BJ (cell line): Measurements from ENCODE around the gene DNM1L. TPM values are rescaled to one million over a fixed set of nuclear protein-coding genes. Genes with fewer than 3 reads are reported as not detected.
"Not testable (repeated sequence)": the region's sequence is repeated elsewhere in the genome, so short reads cannot be mapped to it uniquely, and the experiment has no call there.

Source experiments
- CTCF ChIA-PET: fragments of 350-600 bp; formaldehyde crosslinking; extraction: SDS; loops from one replicate; lab custom pipeline; 2021; ENCODE audit warnings: antibody characterized with exemption, inconsistent platforms; lab: Yijun Ruan, JAX
- POLR2A ChIA-PET: fragments of 300-600 bp; sonication (Branson Sonifier 250); formaldehyde crosslinking; extraction: SDS; loops from one replicate; lab custom pipeline; 2021; ENCODE audit warnings: antibody characterized with exemption; lab: Charles Lee
- DNase-seq: peaks from one replicate; pipeline ENCODE4 v3.0.0-alpha.2; 2011; ENCODE audit warnings: low read depth
- H3K27me3 ChIP-seq: 2 replicates; pipeline ENCODE4 v1.6.0; 2011; ENCODE audit warnings: low read length; ENCODE audit not compliant: control insufficient read depth, insufficient read depth
- H3K36me3 ChIP-seq: 2 replicates; pipeline ENCODE4 v1.5.1; 2011; ENCODE audit warnings: low read length; ENCODE audit not compliant: control insufficient read depth, insufficient read depth
- H3K4me3 ChIP-seq: 2 replicates; pipeline ENCODE4 v1.5.1; 2011; ENCODE audit warnings: low read depth, mild to moderate bottlenecking, control low read depth, low read length
- polyA plus RNA-seq: library from polyadenylated mRNA; depleted of rRNA; stranded (reverse); fragments of >200 nt; gene quantifications from 2 replicates; pipeline ENCODE4 v1.2.3, GENCODE V29; 2011
- TF ChIP-seq, protein P1 (sequence below): IDR thresholded peaks from 2 replicates; pipeline ENCODE4 v1.5.1; 2011; ENCODE audit warnings: low read depth, mild to moderate bottlenecking, control low read depth, inconsistent platforms, low read length, moderate library complexity; ENCODE audit not compliant: insufficient read depth

The DNM1L gene
- polyA plus RNA-seq, 1 experiment, result 27.4 TPM

DNA sequence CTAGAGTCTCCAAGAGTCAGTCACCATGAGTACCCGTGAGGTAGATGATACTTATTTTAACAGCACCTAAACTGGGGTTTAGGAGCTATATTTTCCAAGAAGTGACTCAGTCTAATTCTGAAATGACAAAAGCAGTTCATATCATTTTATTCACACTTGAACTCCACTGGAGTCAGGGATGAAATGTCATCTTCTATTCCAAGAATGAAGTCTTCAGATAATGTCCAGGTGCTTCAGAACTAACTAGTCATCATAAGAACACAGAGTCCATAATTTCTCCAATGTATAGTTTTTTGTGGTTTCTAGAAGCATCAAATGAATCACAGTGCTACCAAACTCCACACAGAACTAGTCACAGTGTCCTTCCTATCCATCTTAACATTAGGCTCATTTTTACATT, 13.3 kb downstream of the DNM1L start:
- TF ChIP-seq, protein P1, sequence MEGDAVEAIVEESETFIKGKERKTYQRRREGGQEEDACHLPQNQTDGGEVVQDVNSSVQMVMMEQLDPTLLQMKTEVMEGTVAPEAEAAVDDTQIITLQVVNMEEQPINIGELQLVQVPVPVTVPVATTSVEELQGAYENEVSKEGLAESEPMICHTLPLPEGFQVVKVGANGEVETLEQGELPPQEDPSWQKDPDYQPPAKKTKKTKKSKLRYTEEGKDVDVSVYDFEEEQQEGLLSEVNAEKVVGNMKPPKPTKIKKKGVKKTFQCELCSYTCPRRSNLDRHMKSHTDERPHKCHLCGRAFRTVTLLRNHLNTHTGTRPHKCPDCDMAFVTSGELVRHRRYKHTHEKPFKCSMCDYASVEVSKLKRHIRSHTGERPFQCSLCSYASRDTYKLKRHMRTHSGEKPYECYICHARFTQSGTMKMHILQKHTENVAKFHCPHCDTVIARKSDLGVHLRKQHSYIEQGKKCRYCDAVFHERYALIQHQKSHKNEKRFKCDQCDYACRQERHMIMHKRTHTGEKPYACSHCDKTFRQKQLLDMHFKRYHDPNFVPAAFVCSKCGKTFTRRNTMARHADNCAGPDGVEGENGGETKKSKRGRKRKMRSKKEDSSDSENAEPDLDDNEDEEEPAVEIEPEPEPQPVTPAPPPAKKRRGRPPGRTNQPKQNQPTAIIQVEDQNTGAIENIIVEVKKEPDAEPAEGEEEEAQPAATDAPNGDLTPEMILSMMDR, result no peak
- H3K27me3 ChIP-seq, result no peaks in the 10 kb centered on the region
- H3K36me3 ChIP-seq, result no peaks in the 10 kb centered on the region
- H3K4me3 ChIP-seq, result no peak overlapping the region
- ChIA-PET POLR2A (no interaction called here), CTCF (no interaction called here)
- no peak for DNase-seq

DNA sequence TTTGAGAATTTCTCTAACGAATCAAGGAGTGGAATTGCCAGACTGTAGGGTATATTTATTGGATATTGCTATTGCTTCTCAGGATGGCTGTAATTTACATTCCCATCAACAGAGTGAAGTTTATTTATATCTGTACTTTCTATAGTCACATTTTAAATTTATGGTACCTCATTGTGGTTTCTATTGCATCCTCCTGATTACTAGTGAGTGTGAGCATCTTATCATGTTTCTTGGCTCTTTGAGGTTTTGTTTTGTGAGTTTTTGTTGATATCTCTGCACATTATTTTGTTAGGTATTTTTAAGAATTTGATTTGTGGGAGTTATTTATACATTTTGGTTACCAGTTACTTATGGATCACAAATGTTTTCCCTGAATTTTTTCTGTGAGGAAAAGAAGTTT, 13.9 kb downstream of the DNM1L start:
- H3K27me3 ChIP-seq, result no peaks in the 10 kb centered on the region
- CTCF ChIA-PET, result no interaction called here
- POLR2A ChIA-PET, result no interaction called here
- TF ChIP-seq, protein P1, result no peak
- H3K36me3 ChIP-seq, result no peaks in the 10 kb centered on the region
- no peak for DNase-seq
- H3K4me3 ChIP-seq, result no peak overlapping the region

DNA sequence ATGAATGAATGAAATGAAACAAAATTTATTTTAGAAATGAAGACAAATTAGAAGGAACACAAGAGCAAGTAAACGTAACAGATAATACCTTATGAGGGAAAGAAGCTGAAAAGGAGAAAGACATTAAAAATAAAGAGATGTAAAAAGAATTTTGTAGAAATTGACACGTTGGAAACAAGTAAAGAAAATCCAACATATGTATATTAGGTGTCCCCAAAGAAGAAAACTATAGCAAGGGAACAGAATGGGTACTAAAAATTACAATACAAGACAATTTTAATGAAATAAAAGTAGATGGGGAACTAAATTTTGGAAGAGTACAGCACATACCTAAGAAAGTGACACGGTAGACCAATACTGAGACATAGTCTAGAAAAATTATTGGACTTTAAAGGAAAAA, 16.7 kb downstream of the DNM1L start:
- TF ChIP-seq, protein P1, result no peak
- Histone ChIP-seq H3K4me3 (no peak overlapping the region), H3K36me3 (no peaks in the 10 kb centered on the region), H3K27me3 (no peaks in the 10 kb centered on the region)
- no peak for DNase-seq
- POLR2A ChIA-PET, result no interaction called here
- CTCF ChIA-PET, result interaction anchor here (1.3 kb wide), 1 partner anchor 13 kb away, joined by 4 read pairs; no protein-coding TSS in a partner anchor

DNA sequence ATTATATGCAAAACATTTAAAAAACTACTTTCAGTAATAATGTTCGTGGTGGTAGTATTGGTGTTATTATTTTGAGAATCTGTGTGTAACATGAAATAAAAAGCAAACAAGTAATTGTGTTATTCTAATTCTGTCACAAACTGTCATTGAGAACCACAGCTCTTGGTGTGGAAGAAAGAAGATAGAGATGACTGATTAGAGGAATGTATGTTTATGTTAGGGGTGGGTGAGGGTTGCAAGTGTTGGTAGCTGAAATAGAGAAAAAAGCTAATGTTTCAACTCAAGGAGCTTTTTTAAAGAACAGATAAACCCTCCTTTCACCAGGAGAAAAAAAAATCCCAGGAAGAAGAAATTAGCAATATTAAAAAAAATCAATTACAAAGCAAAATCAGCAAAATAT, 18.3 kb downstream of the DNM1L start:
- POLR2A ChIA-PET, result no interaction called here
- Histone ChIP-seq H3K36me3 (no peaks in the 10 kb centered on the region), H3K27me3 (no peaks in the 10 kb centered on the region), H3K4me3 (no peak overlapping the region)
- no peak for DNase-seq
- TF ChIP-seq, protein P1, result no peak
- CTCF ChIA-PET, result no interaction called here

DNA sequence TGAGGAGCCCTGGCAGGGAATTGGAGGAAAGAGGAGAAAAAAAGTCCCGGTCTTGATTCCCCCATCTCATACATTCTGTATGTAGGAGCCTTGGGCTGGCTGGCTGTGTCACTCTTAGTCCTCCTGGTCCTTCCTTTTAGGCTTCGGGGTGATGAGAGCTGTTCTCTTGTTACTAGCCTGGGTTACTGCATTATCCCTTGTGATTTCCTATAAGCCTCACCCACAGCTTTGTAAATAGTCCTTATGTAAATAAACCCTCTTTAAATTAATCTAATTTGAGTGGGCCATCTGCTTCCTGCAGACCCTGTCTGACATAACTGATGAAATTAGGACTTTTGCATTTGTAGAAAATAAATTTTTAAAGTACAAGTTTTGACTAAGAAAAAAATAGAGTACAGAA, 19.2 kb downstream of the DNM1L start:
- POLR2A ChIA-PET, result no interaction called here
- no peaks in the 10 kb centered on the region for H3K36me3 ChIP-seq
- no peaks in the 10 kb centered on the region for H3K27me3 ChIP-seq
- CTCF ChIA-PET, result no interaction called here
- no peak for DNase-seq
- no peak overlapping the region for H3K4me3 ChIP-seq
- TF ChIP-seq, protein P1, result no peak

DNA sequence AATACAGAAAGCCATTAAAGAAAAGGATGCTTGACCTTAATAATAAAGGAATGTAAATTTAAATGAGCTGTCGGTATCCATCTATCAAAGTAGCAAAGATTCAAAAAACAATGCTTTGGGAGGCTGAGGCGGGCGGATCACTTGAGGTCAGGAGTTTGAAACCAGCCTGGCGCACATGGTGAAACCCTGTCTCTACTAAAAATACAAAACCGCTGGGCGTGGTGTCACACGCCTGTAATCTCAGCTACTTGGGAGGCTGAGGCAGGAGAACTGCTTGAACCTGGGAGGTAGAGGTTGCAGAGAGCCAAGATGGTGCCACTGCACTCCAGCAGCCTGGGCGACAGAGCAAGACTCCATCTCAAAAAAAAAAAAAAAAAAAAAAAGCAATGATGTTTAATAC, 20.3 kb downstream of the DNM1L start:
- not testable (repeated sequence) for H3K27me3 ChIP-seq, H3K4me3 ChIP-seq, DNase-seq, H3K36me3 ChIP-seq
- POLR2A ChIA-PET, result interaction anchor here (0.6 kb wide), 2 partner anchors 56 to 970 kb away, joined by 3 to 14 read pairs; partner anchors contain the start of genes AMN1 and YARS2
- CTCF ChIA-PET, result interaction anchor here (0.6 to 0.9 kb wide), 2 partner anchors 9 to 11 kb away, joined by 3 read pairs; no protein-coding TSS in a partner anchor
